GM19467 (cell line): ENCODE measurements around the gene PRELID2.
"Not testable (repeated sequence)": the region's sequence is repeated elsewhere in the genome, so short reads cannot be mapped to it uniquely, and the experiment has no call there.

Source experiments
- ATAC-seq: cut with Tn5 transposase; IDR thresholded peaks from one replicate; pipeline ENCODE4 v1.9.1; 2021; ENCODE audit warnings: mild to moderate bottlenecking, moderate library complexity; ENCODE audit not compliant: unreplicated experiment

PRELID2 gene

DNA sequence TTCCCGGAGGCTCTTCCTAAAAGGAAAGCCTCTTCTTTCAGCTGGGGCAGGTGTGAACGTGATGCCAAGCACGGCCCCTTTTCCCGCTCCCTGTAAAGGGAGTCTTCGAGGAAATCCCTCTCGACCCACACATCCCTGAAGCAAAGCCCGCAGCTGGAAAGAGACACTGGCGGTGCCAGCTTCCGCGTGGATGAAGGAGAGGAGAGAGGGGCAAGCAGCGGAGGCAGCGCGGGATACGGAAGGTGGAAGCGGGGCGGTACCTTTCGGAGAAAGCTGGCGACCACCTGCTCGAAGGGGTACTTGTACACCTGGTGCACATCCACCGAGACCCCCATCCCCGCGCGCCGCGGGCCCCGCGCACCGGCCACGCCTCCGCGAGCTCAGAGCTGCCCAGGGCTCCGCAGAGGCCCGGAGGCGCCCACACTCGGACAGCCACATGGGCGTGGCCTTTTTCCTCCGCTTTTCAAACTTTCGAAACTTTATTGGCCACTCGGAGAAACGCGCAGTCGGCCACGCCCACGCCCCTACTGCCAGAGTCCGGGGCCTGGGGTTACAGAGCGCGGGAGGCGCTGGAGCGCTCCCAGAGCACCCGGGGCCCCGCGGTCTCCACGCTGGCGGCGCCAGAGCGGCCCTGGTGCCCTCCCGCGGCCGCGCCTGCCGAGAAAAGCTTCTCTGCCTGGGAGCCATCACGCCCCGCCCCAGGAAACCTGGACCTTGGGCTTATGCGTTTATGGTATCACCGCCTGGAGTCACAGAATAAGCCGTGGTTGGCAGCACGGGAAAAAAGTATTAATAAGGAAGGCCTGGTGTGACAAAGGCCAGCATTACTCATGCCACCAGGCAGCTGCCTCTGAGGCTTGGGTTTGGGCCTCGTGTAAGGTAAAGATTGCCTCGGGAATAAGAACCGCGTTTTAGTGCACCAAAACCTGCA is at the start of gene PRELID2:
PRELID2 (minus strand) TSS at position 426 of the 931 bp plus-strand sequence; CDS start at position 335, 91 bp downstream.
- peak; percentile 78 for ATAC-seq

DNA sequence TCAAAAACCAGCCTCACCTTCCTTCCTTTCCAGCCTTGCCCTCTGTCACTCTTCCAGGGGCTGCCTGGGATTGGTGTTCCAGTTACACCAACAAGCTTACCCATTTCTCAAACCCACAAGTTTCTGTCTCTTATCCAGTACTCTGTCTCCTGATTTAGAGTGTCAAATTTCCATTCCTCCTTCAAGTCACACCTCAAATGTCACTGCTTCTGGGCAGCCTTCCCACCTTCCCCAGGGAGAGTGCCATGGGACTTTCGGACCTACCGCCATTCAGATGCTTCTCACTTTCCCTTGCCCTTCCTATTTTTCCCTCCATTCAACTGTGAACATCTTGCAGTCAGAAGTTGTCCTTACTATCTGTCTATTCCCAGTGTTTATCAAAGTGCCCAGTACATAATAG is 39.6 kb upstream of the PRELID2 start:
- no peak for ATAC-seq

GRCh38 chr5:145872914-145873313 is 37.8 kb upstream of the PRELID2 start, which contains the start of gene GRXCR2:
Gene GRXCR2 (minus strand): TSS chr5:145873014. CDS start chr5:145872968, 46 bp downstream.
- no peak for ATAC-seq

- ATAC-seq = no peak
These were observed 37.3 kb upstream of the PRELID2 start for GRCh38 chr5:145872486-145872885.

GRCh38 chr5:145869753-145870152 is 34.6 kb upstream of the PRELID2 start:
- ATAC-seq = no peak

DNA sequence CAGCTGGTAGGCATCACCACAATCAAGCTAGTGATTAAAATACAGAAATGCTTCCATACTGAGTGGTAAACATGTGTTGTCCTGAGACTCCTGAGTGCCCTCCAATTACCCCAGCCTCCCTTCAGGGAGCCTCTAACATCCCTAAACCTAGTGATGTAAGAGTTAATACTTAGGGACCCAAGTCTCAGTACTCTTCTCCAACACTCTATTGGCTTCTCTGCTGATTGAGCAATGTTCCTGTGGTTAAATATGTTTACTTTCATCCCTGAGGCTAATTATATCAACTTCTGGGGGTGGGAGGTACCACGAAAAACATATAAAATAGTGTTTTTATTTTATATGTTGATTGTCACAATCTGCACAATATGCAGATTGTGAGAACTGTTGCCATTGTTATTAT is 32.7 kb upstream of the PRELID2 start:
- ATAC-seq = no peak

GRCh38 chr5:145864432-145864831 is 29.3 kb upstream of the PRELID2 start:
- ATAC-seq = not testable (repeated sequence)

DNA sequence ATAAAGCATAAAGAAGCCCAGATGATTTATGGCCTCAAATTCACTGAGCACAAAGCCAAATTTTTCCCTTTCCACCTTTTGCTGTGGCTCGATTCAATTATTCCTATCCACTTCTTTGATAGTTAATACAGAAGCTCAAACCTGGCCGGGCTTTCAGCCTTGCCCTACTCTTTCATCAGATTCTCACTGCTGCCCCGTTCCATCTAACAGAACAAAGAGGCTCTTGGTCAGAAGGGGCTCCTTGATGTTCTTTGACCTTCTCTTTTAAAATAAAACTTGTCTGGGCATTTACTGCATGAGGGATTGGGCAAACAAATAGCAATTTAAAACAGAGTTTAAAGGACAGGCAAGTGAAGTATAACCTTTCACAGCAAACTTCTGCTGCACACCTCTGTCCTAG is 27.9 kb upstream of the PRELID2 start:
- ATAC-seq = no peak

GRCh38 chr5:145859897-145860296 is 24.8 kb upstream of the PRELID2 start:
- no peak for ATAC-seq

GRCh38 chr5:145859453-145859852 is 24.3 kb upstream of the PRELID2 start:
- ATAC-seq = no peak

DNA sequence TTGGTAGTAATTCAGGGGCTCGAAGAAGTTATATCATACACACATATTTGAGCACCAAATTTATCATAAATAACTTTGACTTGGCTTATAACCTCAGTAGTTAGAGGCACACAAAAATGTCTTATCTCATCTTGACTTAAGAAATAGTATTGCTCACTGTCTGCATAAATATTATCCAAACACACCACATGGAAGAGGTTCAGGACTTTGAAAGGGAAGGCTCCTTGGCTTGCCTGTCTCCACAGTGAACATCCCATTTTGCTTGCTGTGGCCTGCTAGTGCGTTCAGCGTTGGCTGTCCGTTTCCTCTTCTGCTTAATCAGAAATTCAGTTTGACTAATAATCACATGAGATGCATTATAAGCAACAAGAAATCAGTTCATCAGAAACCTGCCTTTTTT is 23.8 kb upstream of the PRELID2 start:
- ATAC-seq = no peak

DNA sequence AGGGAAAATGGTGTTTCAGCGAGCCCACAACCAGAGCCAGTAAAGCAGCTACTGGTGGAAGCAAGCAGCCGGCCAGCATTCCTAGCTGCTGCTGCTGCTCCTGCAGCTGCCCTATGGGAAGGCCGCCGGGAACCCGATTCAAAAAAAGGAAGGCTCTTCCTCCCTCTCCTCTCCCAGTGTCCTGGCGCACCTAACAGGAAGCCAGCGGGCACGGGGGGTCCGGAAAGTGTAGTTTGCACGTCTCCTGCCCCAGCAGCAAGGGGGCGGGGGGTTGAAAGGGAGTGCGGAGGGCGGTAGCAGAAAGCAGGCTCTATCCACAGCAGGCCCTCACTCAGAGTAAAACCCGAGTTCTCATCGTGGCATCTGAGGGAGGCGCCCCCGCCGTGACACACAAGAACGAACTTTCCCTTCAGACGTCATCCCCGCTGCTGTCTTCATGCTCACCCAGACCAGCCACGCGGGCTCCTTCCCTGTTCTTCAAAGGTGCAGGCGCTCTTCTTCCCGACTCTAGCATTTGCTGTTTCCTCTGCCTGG is 21.2 kb upstream of the PRELID2 start:
- no peak for ATAC-seq

GRCh38 chr5:145855763-145856267 is 20.7 kb upstream of the PRELID2 start:
- no peak for ATAC-seq

DNA sequence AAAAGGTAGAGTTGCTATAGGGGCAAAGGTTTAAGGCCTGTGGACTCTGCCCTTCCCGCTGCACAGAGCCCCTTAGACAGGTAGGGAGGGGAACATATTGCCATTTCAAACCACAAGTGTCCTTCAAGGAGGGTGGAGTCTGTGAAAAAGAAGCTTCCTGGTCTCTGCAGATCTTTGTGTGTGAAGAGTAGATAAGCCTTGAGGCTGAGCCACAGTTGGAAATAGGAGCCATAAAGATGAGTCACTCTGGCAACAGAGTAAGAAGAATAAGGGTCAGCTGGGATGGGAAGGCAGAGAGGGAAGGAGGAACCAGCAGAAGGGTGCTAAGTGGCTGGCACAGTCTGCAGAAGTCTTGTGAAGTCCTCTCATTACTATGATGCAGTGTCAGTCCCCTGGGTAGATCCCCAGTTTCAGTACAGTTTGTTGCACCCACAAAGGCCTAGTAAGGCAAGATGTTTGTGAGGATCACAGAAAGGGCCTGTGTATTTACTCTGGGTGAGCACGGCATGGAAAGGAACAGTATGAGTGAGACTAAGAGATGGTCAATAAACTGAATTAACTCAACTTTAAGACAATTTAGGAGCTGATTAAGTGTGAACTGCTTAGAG is 19.6 kb upstream of the PRELID2 start:
- ATAC-seq = no peak

DNA sequence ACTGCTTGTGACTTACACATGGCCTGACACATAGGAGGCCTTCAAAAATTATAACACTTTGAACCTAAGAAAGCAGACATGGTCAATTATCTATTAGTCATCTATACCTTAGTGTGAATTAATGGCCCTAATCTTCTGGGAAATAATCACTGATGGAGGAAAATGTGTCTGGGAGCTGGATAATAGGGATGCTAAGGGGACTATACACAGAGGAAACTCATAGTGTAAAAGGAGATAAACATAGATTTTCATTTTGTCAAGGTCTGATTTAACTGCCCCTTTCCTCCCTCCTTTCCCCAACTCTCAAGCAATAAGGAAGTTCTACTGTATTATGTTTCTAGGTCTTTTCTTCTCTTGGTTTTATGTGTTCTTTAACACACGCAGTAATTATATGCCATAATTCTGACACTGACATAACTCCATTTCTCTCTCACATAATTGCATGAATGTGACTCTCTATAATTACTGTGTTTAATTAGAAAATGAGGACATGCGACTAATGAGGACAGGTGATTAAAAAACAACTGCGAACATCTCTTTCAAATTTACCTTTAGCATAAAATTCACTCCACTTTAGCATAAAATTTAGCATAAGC is 18.7 kb upstream of the PRELID2 start:
- no peak for ATAC-seq

DNA sequence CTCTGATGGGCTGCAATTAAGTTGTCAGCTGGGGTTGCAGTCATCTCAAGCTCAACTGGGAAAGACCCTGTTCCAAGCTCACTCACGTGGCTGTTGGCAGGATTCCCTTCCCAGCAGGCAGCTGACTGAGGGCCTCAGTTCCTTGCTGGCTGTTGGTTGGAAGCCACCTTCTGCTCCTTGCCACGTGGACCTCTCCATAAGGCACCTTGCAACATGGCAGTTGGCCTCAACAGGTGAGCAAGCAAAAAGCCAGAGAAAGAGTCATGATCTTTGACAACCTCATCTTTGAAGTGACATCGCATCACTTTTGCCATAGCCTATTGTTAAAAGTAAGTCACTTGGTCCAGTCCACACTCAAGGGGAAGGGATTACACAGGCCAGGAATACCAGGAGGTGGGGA is 17.8 kb upstream of the PRELID2 start:
- no peak for ATAC-seq

GRCh38 chr5:145848854-145849253 is 13.7 kb upstream of the PRELID2 start:
- ATAC-seq = no peak

- ATAC-seq = no peak
These were observed 12.7 kb upstream of the PRELID2 start for GRCh38 chr5:145847499-145848497.

- ATAC-seq = no peak
These were observed 10.9 kb upstream of the PRELID2 start for GRCh38 chr5:145846081-145846480.

GRCh38 chr5:145841299-145841698 is 6.2 kb upstream of the PRELID2 start:
- ATAC-seq = no peak
